GM21825 (cell line): Measurements from ENCODE around the gene SVOP.
"Not testable (repeated sequence)": the region's sequence is repeated elsewhere in the genome, so short reads cannot be mapped to it uniquely, and the experiment has no call there.

Source experiments
- ATAC-seq: cut with Tn5 transposase; IDR thresholded peaks from one replicate; pipeline ENCODE4 v1.9.1; 2021; ENCODE audit warnings: mild to moderate bottlenecking, moderate library complexity; ENCODE audit not compliant: unreplicated experiment

The SVOP gene

DNA sequence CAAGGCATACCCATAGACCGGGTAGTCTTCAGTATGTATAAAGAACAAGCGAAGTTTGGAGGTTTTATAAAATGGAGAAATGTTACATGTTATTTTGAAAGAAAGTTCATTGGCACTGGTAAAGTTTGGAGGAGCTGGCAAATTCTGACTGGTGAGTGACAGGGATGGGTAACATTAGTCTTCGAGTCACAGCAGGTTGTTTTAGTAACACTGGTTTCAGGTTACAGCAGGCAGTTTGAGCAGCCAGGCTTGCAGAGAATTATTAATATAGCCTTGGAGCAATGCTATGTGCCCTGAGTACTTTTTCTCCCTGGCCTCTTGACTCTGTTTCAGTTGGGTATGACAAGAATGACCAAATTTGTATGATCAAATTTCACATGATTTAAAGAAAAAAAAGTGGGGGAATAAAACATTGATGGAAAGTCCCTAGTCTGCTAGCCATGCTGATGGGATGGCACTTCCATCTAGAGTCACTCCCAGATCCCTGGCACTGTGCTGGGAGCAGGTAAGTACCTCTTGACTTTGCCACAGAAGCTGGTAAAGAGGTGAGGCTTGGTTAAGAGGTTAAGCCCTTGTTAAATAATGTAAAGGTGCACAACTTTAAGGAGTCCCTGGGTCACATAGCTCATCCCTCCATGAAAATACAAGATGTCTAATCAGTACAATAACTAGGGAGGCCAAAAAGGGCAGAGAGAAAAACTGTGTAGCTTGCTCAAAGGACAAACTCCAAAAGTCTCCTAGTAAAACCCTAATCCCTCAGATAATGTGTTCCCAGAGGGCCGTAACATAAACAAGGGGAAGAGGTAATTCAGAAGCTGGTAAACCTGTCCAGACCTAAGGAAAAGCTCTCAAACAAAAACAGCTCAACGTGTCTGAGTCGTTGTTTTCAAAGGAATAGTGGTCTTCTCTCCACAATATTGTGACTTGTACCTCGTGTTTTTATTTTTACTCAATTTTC lies 12.7 kb upstream of the SVOP start:
- ATAC-seq, result no peak

DNA sequence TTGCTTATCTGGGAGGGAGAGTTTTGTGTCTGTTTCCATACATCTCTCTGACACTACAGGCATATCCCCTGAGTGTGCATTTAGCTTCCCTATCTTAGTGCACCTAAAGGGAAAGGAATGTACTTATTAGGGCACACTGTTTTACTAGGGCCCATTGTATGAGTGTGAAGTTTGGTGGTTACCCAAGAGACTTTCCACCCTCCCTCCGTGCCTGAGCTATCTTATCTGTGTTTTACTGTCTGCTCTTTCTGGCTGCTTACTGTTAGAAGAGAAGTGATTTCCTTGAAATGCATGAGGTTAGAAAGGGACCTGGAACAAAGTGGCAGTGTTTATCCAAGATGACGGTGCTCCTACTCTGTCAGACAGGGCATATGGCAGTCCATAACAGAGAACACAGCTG lies 8.5 kb upstream of the SVOP start:
- no peak for ATAC-seq

DNA sequence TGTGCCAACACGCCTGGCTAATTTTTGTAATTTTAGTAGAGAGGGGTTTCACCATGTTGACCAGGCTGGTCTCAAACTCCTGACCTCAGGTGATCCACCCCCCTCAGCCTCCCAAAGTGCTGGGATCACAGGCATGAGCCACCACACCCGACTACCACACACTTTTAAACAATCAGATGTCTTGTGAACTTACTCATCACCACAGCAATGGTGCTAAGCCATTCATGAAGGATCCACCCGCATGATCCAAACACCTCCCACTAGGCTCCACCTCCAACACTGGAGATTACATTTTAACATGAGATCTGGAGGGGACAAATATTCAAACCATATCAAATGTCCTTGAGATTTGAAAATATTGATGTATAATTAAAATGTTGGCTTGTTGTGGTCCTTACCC lies 7.8 kb upstream of the SVOP start:
- not testable (repeated sequence) for ATAC-seq

DNA sequence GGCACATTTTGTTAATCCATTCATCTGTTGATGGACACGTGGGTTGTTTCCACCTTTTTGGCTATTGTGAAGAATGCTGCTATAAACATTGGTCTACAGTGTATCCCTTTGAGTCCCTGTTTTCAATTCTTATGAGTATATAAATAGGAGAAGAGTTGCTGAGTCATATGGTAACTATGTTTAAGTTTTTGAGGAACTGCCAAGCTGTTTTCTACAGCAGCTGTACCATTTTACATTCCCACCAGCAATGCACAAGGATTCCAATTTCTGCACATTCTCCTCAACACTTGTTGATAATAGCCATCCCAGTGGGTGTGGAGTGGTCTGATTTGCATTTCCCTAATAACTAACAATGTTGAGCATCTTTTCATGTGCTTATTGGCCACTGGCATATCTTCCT lies 6.9 kb upstream of the SVOP start:
- ATAC-seq, result no peak

DNA sequence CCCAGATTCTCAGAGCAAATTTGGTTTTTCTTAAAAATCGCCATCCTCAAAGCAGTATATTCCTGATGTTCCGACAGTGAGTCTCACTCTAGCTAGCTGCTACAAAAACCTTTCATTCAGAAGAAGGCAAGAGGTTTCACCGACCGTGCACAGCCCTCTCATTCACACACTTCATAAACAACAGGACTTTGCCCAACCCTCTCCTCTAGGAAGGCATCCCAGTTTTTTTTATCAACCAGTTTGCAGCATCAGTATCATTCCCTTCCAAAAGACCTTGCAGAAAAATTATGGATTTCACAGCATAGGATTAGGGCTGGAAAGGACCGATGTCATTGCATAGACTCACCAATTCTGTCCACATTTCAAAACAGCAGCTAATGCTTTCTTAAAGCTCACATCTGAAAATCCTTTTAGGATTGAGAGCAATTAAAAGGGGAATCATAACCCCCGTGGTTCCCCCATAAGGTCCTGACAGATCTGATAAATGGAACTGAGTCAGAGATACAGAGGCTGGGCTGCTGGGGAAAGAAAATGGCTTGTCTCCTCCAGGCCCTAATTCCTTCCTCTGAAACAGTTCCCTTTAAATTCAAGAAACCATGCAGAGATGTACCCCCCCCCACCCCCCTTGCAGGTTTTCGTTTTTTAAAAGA lies 597 bp downstream of the SVOP start:
- ATAC-seq, result no peak

DNA sequence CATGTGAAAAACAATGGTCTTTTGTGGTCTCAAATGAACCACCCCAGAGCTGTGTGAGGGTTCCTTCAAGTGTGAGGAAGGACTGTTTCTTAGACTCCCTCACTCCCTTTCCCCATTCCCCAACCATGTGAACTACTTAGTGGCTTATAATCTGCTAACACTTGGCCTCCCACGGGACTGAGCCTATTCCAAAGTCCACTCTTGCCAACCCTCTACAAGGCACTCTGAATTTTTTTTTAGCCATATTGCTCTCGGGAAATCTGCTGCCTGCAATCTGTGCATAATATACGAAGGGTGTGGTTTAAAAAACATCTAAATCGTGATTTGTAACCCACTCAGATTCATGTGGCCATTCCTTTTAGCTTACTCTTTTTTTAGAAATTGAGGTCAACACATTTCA lies 2.6 kb downstream of the SVOP start:
- no peak for ATAC-seq

DNA sequence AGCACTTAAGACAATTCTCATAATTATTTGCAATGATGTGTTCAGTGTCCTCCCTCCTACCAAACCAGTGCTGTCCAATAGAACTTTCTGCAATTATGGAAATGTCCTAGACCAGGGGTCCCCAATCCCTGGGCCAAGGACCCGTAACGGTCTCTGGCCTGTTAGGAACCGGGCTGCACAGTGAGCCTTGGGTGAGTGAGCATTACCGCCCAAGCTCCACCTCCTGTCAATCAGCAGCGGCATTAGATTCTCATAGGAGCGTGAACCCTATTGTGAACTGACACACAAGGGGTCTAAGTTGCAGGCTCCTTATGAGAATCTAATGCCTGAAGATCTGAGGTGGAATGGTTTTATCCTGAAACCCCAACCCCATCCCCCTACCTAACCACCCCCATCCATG lies 3.9 kb downstream of the SVOP start:
- no peak for ATAC-seq

DNA sequence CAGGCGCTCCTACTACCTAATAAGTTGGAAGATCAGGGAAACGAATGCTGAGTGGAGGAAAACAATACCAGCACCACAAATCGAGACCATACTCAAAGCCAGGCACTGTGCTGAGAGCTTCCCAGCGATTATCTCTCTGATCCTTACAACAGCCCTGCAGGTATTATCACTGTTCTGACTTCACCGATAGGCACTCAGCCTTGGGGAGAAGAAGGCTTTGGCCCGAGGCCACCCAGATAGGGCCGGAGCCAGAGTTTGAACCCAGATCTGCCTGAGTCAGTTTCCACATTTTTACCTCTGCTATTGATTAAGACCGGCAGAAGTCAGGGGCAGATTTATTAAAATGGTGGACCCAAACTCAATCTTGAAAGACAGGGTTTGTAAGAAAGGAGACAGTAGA lies 4.9 kb downstream of the SVOP start:
- no peak for ATAC-seq

DNA sequence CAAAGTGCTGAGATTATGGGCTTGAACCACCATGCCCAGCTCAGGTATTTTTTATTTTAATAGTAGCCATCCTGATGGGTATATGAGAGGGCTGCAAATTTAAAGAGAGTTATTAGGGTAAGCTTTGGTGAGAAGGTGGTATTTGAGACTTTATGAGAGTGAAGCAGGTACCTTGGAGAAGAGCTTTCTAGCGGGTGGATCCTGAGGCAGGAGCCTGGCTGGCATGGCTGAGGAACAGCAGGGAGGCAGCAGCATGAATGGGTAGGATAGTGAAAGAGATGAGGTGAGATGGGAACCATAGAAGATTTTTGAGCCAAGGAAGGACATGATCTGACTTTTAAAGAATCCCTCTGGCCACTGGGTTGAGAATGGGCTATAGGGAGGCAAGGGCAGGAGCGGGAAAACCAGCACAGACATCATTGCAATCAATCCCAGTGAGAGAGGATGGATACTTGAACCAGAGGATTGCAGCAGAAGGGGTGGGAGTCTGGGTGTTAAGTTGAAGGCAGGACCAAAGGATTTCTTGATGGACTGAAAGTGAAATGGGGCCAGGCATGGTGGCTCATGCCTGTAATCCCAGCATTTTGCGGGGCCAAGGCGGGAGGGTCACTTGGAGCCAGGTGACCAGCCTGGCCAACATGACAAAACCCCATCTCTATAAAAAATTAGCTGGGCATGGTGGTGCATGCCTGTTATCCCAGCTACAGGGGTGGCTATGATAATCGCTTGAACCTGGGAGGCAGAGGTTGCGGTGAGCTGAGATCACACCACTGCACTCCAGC lies 5.7 kb downstream of the SVOP start:
- no peak for ATAC-seq

DNA sequence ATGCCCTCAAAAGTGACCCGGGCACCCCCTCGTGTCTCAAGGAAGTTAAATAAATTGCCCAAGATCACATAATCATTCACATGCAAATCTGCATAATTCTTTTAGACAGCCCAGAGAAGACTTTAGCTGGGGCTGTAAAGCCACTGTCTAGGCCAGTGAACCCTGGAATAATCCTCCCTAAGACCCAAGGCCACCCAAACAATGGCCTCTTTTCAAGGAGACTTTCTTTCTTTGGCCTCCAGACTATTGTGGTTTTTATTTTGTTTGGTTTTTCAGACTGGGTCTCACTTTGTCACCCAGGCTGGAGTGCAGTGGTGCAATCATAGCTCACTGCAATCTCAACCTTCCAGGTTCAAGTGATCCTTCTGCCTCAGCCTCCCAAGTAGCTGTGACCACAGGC lies 10.6 kb downstream of the SVOP start:
- no peak for ATAC-seq

DNA sequence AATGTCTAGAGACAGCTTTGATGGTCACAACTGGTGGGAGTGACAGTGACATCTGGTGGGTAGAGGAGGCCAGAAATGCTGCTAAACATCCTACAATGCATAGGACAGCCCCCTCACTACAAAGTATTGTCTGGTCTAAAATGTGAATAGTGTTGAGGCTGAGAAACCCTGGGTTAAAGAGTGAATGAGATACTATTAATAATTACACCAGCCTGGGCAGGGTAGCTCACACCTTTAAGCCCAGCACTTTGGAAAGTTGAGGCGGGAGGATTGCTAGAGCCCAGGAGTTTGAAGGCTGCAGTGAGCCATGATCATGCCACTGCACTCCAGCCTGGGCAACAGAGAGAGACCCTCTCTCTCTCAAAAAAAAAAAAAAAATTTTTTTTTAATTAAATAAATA lies 11.1 kb downstream of the SVOP start:
- no peak for ATAC-seq

DNA sequence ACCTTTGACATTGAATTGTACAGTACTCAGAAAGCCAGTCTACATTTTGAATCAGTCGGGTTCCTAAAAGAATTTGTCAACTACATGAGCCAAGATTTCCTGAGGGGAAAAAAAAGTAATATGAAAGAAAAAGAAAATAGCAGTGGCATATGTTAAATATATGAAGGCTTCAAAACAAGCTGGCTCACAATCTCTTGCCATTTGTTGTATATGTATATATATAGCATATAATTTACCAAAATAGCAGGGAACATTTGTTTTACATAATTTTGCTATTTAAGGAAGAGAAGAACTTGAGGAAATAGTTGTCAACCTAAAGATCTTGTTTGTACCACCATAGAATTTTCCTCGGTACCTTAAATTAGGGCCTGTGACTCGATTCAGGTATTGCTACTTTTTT lies 16.9 kb downstream of the SVOP start:
- ATAC-seq, result no peak

DNA sequence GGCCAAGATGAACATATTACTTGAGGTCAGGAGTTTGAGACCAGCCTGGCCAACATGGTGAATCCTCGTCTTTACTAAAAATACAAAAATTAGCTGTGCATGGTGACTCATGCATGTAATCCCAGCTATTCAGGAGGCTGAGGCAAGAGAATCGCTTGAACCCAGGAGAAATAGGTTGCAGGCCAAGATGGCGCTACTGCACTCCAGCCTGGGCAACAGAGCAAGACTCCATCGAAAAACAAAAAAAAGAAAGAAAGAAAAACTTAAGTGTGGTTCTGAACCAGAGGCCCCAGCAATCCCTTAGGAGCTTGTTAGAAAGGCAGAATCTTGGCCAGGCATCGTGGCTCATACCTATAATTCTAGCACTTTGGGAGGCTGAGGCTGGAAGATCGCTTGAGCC lies 24.5 kb downstream of the SVOP start:
- ATAC-seq, result no peak

DNA sequence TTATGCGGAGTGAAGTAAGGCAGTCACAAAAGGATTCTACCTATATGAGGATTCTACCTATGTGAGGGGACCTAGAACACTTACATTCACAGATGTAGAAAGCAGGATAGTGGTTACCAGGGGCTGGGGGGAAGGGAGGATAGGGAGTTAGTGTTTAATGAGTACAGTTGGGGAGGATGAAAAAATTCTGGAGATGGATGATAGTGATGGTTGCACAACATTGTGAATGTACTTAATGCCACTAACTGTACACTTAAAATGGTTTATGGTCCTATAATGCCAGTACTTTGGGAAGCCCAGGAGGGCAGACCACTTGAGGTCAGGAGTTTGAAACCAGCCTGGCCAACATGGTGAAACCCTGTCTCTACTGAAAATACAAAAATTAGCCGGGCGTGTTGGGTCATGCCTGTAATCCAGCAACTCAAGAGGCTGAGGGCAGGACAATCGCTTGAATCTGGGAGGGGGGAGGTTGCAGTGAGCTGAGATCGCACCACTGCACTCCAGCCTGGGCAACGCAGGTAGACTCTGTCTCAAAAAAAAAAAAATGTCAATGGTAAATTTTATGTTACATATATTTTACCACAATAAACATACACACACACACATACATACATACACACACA lies 25.4 kb downstream of the SVOP start:
- no peak for ATAC-seq

DNA sequence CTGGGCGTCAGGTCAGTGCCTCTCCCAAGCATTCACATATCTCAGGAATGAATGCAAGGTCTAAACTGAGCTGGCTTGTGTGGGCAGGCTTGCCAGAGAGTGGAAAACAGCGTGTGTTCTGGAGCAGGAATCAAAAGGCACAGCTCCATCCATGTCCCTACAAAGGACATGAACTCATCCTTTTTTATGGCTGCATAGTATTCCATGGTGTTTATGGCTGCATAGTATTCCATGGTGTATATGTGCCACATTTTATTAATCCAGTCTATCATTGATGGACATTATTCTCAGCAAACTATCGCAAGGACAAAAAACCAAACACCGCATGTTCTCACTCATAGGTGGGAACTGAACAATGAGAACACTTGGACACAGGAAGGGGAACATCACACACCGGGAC lies 30.8 kb downstream of the SVOP start:
- not testable (repeated sequence) for ATAC-seq

DNA sequence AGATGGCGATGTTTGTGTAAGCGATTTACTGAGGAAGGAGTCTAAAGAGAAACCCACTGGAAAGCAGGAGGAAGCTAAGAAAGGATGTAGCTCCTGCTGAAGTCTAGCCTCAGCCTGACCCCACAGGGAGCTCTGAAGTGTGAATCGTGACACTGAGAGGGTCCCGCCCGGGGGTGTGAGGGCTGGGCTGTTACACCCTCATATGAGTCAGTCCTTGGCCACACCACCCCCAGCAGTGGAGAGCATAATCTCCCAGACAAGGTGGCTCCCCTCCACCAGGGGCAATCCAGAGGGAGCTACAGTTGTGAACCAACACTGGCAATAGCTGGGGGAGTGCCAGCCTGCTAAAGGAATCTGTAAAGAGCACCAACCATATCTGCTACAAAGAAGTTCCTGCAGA lies 31.5 kb downstream of the SVOP start:
- no peak for ATAC-seq

DNA sequence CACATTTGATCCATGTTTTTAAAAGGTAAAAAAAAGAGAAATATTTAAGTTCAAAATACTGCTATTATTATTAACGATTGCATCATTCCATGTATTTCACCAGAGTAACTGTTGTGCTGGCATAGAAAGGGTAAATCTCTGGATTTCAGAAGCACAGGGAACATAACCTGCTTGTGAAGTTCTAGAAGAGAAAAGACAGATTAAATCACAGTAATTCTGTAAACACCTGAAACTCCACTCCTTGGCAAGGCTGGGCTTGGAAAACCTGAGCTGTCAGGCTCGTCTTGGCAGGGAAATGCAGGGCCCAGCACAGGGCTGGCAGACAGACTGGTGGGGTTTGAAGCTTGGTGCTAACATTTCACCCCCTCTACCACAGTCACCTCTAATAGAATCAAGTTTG lies 35.1 kb downstream of the SVOP start:
- ATAC-seq, result no peak

DNA sequence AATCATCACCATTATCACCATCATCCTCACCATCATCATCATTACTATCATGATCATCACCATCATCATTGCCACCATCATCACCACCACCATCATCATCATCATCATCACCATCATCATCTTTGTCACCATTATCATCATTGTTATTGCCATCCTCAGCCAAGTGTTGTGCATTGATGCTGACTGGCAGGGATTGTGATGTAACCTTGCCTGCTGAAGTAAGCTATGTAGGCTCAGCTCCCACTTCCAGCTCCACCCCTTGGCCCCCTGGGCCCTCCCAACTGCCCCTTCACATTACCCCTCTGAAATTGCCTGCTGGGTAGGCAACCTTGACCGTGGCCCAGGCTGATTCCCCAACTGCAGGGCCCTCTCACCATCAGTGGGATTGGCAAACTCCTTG lies 37.6 kb downstream of the SVOP start:
- ATAC-seq, result no peak

DNA sequence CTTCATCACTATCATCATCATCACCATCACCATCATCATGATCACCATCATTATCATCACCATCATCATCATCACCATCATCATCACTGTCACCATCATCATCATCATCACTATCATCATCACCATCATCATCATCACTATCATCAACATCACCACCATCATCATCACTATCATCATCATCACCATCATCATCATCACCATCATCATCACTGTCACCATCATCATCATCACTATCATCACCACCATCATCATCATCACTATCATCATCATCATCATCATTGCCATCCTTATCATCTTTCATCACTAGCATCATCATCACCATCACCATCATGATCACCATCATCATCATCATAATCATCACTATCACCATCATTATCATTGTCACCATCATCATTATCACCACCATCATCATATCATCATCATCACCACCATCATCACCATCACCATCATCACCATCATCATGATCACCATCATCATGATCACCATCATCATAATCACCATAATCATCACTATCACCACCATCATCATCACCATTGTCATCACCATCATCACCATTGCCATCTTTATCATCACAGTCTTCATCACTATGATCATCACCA lies 38.1 kb downstream of the SVOP start:
- ATAC-seq, result no peak

DNA sequence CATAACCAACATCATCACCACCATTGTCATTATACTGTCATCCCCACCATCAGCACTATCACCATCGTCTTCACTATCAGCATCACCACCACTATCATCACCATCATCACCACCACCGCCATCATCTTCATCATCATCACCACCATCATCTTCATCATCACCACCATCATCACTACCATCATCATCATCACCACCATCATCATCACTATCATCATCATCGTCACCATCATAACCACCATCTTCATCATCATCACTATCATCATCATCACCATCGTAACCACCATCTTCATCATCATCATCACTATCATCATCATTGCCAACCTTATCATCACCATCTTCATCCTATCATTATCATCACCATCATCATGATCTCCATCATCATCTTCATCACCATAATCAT lies 39.0 kb downstream of the SVOP start:
- ATAC-seq, result no peak
